Thyroid gland (tissue), 4 donors: Measurements from ENCODE around the gene ZNF618.

Source experiments
- CTCF ChIP-seq, 6 experiments: fragments of 200-600 bp in 3 of 6; fragments of 450-650 bp in 3 of 6; sonication (generic) in 3 of 6; IDR thresholded peaks; one replicate each; pipeline ENCODE4 v1.5.1; 2016 to 2019; ENCODE audit warnings: antibody characterized with exemption in 6 of 6, mild to moderate bottlenecking in 2 of 6, inconsistent platforms in 1 of 6, moderate library complexity in 1 of 6
- POLR2A ChIP-seq, 2 donors: fragments of 450-650 bp; IDR thresholded peaks; one replicate each; pipeline ENCODE4 v1.6.1; 2017; ENCODE audit warnings: antibody characterized with exemption in 2 of 2, mild to moderate bottlenecking in 2 of 2, moderate library complexity in 1 of 2

GRCh38 chr9:113998114-113998513, 122.0 kb downstream of the ZNF618 start:
- TF ChIP-seq POLR2A (IDR thresholded peaks at IDR 0.05) (no peak), CTCF (IDR thresholded peaks at IDR 0.05) (no peak)
